Central memory CD4-positive, alpha-beta T cell (primary cell): ENCODE results near the gene MBLAC2.

Experiments used
- DNase-seq: peaks from one replicate; pipeline ENCODE4 v3.0.0; 2022
- total RNA-seq, 3 experiments: gene quantifications; one replicate each; lab custom pipeline; 2026; lab: John Stamatoyannopoulos, UW

The MBLAC2 gene
- total RNA-seq = 5.6 to 21.1 (median 15.0) reads per million in 3 experiments

GRCh38 chr5:90474235-90475107 lies at the start of gene MBLAC2, which contains the start of gene POLR3G:
Gene MBLAC2, minus strand, starts transcription at chr5:90474771. Its CDS starts 479 bp downstream, at chr5:90474292.
Gene POLR3G, plus strand, starts transcription at chr5:90474864. Its CDS starts 10,704 bp downstream, at chr5:90485568.
- peak; percentile 90 for DNase-seq

- no peak for DNase-seq
Observed at GRCh38 chr5:90519081-90519480, 44.5 kb upstream of the MBLAC2 start.

DNA sequence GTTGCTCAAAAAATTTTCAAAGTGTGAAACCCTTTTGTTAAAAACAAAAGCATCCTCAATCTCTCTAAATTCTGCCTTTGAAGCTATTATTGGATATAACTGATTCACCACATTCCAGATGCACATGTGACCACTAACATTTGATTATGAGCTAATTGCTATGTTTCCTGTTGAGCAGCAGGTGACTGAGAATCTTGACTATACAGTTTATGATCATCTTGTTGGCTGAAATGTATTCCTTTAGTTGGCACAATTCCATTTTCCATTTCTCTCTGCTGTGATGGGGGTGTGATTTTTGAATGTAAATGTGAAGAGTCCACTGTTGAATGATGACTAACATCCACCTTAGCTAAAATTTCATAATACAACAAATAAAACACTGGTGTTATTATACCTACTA lies 44.1 kb upstream of the MBLAC2 start:
- no peak for DNase-seq

DNA sequence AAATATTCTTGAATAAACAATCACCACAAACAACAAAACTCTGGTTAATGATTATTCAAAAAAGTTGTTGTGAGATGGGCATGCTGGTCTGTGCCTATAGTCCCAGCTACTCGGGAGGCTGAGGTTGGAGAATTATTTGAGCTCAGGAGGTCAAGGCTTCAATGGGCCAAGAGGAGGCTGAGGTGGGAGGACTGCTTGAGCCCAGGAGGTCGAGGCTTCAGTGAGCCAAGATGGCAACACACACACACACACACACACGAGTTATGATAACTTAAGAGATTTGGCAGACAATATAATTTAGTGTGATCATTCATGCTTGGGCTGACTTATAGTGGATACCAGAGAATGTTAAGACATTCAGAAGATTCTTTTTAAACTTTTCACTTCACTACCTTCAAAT lies 39.9 kb upstream of the MBLAC2 start:
- no peak for DNase-seq

DNA sequence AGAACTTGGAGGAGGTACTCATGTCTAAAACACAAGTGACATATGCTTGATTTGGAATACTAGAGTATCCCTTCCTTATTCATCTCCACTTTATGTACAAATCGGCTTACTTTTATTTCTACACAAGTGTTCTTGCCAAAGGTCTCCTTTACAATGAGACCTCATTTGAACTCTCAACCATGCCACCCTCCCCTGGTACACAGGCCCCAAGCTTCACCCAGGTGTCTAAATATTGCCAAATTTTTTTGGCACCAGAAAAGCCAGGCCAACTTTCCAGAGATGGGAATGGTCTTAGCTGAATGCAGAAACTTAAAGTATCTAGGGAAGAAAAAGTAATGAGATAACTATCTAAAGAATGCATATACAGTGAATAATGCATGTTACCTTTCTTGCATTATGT lies 35.9 kb upstream of the MBLAC2 start:
- DNase-seq = no peak

DNA sequence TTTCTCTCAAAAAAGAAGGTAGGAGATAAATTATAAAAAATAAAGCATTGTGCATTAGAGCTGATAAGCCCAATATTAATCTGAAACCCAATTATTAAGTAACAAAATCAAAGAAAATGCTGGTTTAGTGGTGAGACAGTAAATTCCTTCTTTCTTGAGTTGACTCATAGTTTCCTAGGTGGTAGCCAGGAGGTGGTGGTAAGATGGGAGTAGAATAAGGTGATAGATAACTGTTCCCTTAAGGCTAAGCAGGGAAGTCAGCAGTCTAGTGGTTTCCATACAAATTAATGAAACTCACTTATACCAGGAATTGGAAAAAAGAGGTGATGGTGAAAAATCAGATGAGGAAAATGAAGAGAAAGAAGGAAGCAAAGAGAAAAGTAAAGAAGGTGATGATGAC lies 31.6 kb upstream of the MBLAC2 start:
- DNase-seq = no peak

GRCh38 chr5:90504743-90505142 lies 30.2 kb upstream of the MBLAC2 start:
- no peak for DNase-seq

- no peak for DNase-seq
Observed at GRCh38 chr5:90503596-90503995, 29.0 kb upstream of the MBLAC2 start.

GRCh38 chr5:90495146-90495545 lies 20.6 kb upstream of the MBLAC2 start:
- no peak for DNase-seq

DNA sequence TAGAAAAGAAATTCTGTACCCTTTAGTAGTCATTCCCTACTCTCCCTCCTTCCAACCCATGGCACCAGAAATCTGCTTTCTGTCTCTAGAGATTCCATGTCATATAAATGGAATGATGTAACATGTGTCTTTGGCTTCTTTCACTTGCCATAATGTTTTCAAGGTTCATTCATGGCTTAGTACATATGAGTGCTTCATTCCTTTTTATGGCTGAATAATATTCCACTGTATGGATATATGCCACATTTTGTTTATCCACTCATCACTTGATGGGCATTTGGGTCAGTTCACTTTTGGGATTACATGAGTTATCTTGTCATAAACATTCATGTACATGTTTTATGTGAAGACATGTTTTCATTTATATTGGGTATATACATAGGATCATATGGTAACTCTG lies 19.5 kb upstream of the MBLAC2 start:
- no peak for DNase-seq

GRCh38 chr5:90488791-90489190 lies 14.2 kb upstream of the MBLAC2 start:
- DNase-seq = no peak

DNA sequence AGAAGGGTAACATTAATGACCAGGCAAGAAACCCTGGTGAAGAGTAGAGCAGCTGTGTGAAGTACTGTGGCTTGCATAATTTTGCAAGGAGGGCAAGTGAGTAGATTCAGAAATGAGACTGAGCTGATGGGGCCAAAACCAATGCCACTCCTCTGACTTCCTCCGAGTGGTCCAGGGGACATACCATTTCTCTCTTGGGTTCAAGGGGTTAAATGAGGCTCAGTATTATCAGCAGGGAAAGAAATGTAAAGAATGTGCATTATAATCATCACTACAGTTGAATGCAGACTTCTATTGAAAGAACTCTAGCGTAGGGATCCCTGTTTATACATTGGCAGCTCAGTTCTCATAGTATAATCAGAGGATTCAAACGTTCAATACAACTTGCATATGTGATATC lies 10.0 kb upstream of the MBLAC2 start:
- DNase-seq = no peak

GRCh38 chr5:90483206-90483605 lies 8.6 kb upstream of the MBLAC2 start:
- no peak for DNase-seq

DNA sequence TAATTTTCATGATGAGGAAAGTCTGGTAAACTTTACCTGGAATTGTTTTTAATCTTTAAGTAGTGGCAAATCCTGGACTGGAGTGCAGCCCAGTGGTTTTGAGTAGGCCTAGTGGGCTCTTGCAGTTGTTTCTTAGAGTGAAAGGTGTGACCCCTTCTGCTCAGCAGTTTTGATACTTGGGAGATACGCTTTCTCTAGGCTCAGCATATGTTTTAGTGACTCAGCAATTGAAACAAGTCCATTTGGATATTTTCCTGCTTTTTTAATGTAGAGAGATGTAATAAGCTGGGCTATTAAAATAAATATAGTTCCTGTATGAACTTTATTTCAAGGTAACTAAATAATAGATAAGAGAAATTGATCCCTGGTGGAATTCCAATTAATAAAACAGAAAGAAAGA lies 6.1 kb upstream of the MBLAC2 start:
- DNase-seq = no peak

DNA sequence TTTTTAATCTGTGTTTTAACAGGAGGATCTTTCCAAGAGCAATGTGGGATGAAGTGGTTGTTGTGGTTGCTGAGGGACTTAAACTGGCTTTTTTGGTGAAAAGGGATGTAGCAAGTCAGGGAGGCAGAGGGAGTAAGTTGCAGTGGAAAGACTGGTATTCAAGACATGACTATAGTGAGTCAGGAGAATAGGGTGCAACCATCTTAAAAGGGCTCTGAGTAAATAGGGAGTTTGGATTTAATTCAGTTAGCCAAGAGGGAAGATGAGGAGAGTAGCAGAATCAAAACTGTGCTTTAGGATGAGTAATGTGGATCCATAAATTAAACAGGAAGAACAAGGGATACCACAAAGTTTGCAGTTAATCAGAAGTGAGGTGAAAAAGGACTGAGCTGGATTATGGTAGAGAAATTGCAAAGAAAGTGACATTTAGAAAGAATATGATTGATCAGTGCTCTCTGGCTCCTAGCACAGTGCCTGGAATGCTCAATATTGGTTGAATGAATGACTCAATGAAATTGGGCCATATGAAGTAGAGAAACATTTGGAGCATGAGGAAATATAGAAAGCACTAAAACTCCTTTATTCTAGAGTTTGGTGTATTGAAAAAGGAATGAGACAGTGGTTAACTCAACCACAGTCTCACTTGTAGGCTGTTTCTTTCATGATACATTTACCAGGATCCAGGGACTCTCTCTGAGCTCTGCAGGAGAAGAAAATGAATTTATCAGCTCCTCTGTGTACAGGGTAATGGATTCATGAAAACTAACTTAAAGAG lies 5.2 kb upstream of the MBLAC2 start:
- no peak for DNase-seq

GRCh38 chr5:90477621-90478215 lies 3.1 kb upstream of the MBLAC2 start:
- DNase-seq = no peak

DNA sequence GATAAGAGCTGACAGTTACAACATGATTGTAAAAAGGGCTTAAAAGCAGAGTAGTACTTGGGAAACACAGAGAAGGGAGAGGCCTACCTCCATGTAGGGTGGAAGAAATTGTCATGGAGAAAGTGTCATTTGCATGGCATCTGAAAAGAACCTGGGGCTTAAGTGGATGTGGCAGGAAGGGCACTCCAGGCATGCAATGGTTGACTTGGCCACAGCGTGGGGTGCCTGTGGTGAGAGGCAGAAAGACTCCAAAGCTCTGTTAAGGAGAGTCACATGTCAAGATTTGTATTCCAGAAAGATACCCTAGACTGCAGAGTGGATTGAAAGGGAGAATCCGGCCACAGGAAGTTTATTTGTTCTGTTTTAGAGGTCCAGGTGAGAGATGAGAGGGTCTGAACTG lies 2.5 kb upstream of the MBLAC2 start:
- no peak for DNase-seq

- DNase-seq = no peak
Observed at GRCh38 chr5:90476391-90476790, 1.8 kb upstream of the MBLAC2 start.

DNA sequence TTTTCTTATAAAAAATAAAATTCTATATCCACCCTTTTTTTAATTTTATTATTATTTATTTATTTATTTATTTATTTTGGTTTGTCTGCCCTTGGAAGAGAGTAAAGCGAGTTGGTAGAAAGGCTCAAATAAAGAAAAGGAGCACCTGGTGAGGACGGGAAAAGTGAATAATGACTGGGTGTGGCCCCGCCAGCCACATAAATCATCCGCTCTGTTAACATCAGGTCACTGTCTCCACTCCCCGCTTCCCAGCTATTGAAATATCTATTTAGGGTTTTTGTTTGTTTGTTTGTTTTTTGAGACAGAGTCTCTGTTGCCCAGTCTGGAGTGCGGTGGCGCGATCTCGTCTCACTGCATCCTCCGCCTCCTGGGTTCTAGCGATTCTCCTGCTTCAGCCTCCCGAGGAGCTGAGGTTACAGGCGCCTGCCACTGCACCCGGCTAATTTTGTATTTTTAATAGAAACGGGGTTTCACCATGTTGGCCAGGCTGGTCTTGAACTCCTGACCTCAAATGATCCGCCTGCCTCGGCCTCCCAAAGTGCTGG lies 937 bp upstream of the MBLAC2 start:
- no peak for DNase-seq

DNA sequence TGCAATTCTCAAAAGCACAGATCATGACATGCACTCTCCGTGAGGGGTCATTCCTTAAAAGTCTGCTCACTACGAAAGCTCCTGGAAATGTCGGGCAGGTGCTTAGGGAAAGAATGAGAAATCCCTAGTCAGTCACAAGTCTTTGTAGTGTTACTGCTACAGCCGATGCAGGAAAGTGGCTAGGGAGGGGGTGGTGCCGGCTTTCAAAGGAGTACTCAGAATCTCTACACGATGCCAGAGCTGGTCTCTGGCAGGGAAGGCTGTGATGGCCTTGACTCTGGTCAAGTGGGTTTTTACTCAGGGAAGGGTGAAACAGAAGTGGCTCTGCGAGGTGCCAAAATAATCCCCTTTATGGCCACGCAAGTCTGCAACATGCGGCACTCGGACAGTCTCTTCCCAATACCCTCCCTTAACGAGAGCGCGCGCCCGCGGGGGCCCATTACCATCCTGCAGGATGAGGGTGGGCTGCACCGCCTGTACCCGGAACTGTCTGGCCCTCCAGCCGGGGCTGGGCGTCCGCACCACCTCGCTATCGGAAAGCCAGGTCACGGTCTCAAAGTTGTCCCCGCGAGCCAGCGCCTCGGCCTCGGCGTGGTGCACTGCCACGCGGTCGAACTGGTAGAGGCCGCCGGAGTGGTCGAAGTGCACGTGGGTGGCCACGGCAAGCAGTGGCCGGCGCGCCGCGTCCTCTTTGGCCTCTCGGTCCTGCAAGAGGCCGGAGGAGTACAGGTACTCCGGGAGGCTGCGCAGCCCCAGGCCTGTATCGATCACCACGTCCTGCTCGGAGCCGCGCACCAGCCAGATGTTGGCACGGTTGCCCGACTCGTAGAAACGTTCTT lies 956 bp downstream of the MBLAC2 start:
- peak; percentile 10 for DNase-seq

DNA sequence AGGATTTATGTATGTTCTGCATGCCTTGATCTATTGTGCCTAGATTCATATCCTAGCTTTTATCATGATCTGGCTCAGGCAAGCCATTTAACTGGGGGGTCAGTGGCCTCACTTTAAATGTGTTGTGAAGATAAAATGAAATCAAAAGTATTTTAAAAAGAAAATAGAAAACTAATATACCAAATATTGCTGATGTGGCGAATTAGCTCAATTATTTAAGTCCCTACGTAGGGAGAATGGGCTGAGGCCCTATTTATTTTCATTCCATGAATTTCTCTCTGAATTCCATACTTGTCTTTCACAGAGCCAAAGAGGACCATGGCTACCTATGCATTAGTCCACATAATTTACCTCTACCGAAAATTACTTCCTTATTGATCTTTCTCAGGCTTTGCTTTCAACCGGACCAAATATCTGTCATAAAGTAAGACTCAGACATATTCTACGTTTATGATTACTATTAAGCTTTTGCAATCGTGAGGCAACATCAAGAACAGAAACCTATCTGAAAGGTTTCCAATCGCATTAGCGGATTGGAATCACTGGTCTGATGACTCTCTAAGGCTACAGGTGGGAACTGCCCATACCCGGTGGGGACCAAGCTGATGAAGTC lies 1.7 kb downstream of the MBLAC2 start:
- DNase-seq = no peak

GRCh38 chr5:90461288-90461687 lies 13.3 kb downstream of the MBLAC2 start:
- no peak for DNase-seq
